GM18868 (cell line): ENCODE data around the gene PSMD2.
A peak's percentile ranks its signal among the peaks of the same experiment; 100 is the strongest.
"Not testable (repeated sequence)": the region's sequence is repeated elsewhere in the genome, so short reads cannot be mapped to it uniquely, and the experiment has no call there.

Experiments used
- ATAC-seq: cut with Tn5 transposase; IDR thresholded peaks from one replicate; pipeline ENCODE4 v1.9.1; 2021; ENCODE audit warnings: mild to moderate bottlenecking, moderate library complexity; ENCODE audit not compliant: unreplicated experiment

The PSMD2 gene

DNA sequence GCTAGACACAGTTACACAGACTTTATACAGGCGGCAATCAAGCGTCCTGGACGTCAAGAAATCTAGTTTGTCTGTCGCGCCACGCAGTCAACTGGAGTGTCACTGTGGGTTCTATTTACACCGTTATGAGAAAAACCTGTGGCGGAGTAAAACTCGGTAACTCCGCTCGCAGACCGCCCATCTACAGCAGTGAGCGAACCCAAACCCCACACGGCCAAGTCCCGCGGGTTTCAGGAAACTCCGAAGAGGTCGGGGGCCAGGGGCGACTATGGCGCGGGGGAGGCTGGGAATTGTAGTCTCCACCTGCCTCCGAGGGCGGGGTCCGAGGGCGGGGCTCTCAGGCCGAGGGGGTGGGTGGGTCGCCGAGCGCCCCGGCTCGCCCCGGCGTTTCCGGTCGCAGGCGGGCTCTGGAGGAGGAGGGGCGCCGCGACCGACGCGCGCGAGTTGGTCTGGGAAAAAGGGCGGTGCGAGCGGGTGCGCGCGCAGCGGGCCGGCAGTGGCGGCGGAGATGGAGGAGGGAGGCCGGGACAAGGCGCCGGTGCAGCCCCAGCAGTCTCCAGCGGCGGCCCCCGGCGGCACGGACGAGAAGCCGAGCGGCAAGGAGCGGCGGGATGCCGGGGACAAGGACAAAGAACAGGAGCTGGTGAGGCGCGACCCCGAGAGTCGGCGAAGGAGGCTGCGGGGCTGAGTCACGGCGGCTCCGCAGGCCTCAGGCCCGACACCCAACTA, at the start of gene PSMD2:
Gene PSMD2, plus strand, starts transcription at position 483 of the 729 bp plus-strand sequence. Its CDS starts 26 bp downstream, at position 509.
- ATAC-seq = peak; percentile 92

GRCh38 chr3:184249412-184250166, 49.5 kb upstream of the PSMD2 start, which contains the start of gene EEF1AKMT4:
Gene EEF1AKMT4 (plus strand): TSS chr3:184249672. CDS start chr3:184249695, 23 bp downstream.
- ATAC-seq = peak; percentile 89

DNA sequence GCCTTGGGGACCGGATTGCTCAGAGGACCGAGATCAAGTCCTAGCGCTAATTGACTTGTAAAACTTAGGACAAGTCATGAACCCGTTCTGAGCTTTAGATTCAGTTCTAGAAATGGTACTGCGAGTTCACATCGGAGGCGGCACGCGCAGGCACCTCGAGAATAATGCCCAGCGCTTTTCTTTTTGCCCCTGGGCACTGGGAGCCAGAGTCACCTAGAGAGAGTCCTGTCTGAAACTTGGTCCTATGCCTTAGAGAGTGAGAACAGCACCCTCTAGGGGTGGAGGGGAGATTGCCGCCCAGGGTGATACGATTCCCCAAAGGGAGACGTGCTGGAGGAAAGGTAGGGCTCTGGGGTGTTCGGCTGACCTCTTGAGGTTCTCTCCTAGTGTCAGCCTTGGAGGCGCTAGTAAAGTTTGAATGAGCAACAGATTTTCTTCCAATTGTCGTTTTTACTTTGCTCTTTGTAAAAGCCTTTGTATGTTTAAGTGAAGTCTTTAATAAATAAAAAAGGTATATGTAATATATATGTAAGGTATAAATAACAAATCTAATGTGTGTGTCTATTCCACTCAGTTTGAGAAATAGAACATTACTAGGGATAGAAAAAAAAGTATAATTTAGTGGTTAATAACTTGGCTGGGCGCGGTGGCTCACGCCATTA, 48.7 kb upstream of the PSMD2 start:
- peak; percentile 76 for ATAC-seq

GRCh38 chr3:184255291-184256039, 43.6 kb upstream of the PSMD2 start:
- no peak for ATAC-seq

DNA sequence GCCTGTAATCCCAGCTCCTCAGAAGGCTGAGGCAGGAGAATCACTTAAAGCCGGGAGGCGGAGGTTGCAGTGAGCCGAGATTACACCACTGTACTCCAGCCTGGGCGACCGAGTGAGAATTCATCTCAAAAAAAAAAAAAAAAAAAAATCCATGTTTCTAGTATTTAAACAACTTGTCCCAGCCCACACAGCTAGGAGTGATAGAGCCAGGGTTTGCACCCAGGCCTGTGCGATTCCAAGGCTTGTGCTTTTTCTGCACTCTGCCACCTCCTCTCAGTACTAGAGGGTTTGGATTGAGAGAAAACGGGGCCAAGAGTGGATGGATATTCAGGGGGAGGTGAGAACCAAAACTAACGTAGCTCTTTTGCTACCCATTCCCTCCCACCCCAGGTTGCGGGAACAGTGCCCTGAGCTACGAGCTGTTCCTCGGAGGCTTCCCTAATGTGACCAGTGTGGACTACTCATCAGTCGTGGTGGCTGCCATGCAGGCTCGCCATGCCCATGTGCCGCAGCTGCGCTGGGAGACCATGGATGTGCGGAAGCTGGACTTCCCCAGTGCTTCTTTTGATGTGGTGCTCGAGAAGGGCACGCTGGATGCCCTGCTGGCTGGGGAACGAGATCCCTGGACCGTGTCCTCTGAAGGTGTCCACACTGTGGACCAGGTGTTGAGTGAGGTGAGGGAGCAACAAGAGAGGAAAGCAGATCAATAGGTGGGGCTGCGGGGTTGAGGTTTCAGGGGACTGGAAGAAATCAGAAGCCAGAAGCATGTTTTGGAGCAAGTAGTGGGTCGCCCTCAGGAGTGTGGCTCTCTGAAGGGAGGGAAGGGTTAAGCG, 41.7 kb upstream of the PSMD2 start:
- ATAC-seq = no peak

GRCh38 chr3:184258926-184259325, 40.1 kb upstream of the PSMD2 start:
- ATAC-seq = no peak

- ATAC-seq = no peak
Measured at GRCh38 chr3:184259396-184259877, 39.6 kb upstream of the PSMD2 start.

DNA sequence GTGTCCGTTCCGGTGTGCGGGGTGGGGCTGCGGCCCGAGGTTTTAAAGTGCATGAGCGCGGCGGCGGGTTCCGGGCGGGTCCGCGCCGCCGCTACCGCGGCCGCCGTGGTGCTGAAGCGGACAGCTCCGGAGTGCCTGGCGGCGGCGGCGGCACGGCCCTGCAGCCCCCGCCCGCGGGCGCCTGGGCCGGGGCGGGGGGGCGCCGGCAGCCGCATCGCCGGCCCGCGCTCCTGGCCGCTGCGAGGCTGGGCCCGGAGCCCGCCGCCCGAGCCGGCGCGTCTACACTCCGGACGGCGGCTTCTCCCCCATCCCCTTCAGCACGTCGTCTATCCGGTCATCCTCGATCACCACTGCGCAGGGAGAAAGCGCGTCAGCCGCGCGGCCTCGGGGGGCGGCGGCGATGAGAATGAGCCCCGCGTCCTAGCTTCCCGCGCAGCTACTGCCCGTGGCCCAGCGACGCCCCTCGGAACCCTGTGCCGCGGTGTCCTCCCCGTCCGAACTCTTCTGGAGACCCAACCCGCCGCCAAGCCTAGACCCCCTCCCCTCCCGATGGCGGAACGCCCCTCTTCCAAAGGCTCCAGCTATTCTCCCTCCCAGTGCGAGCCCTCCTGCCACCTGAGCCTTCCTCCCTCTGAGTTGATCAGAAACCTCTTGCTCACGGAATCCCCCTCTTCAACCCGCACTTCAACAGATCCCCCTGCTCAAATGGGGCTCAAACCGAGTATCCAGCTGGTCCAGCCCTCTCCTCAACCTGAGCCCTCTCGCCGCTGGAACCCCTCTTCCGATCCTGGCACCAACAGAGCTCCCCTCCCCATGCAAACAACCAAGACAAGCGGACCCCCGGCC, 38.9 kb upstream of the PSMD2 start:
- ATAC-seq = no peak

- ATAC-seq = no peak
Measured at GRCh38 chr3:184260724-184261269, 38.2 kb upstream of the PSMD2 start.

DNA sequence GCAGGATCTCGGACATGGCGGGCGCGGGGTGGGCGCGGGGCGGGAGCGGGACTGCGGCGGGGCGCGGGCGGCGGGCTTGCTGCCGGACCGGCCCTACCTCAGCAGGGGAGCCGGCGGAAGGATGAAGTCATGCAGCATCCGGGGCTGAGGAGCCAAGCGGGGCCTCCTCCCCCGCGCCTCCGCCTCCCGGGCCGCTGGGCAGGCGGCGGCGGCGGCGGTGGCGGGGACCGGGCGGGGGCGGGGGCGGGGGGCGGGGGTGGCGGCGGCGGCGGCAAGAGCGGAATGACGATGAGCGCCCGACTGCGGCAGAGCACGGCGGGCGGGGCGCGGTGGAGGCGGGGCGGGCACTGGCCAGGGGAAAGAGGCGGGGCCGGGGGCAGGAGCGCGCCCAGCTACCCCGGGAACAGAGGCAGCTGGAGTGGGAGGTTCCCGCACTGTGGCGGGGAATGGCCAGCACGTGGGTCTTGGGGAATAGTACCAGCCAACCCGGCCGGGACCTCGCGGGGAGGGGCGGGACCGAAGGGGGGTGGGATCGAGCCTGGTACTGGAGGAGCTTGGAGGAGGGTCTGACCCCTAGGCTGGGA, 37.7 kb upstream of the PSMD2 start, which contains the start of gene CAMK2N2:
Gene CAMK2N2, minus strand, starts transcription at position 284 of the 584 bp plus-strand sequence. Its CDS starts 268 bp downstream, at position 16.
- no peak for ATAC-seq

DNA sequence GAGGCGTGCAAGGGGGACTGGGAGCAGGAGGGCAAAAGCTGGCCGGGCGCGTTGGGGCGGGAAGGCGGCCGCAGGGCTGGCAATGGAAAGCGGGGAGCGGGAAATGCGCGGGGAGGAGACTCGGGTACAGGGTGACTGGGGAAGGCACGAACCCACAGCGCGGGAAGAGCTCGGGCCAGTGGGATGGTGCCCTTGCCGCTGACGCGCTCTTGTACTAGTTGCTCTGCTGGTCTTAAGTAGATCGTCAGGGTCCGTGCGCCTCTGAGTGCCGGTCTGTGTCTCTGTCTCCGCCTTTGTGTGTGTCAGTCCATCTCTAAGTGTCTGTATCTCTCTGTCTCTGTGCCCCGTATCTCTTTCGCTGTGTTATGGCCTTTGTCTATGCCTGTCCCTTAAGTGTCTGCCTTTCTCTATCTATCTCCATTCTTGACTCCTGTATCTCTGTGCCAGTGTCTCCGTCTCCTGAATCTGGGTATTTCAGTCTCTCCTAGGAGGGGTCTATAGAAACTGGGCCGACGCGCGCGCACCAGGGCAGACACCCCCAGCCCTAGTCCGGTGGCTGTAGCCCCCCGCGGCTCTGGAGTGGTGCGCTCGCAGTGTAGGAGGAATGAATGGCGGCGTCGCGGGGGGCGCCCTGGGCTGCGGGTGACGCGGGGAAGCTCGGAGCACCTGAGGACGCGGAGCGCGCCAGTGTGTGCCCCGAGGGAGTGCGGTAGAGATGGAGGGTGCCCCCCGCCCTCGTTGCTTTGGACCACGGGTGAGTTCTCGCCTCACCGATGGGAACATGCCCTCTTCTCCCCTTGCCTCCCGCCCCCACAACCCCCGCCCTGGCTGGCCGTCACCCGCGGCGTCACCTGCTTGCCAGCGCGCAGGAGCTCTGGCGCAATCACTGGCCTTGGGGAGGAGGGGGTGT, 36.9 kb upstream of the PSMD2 start:
- ATAC-seq = no peak

DNA sequence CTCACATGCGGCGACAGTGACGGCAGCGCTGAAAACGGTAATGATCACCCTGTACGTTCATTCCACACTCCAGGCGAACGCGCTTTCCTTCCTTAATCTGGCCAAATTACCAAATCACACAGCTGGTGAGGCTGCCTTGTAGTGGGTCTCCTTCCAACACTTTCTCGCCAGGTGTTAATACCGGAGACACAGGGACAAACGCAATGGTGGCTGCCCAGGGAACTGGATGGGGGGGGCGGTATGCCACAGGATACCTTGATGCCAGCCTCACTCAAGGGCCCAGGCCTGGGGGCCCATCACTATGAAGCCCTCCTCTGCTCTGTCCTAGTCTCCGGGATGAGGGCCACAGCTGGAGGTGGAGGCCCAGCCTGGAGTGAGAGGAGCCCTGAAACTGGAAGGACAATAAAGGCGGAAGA, 36.3 kb upstream of the PSMD2 start:
- ATAC-seq = no peak

DNA sequence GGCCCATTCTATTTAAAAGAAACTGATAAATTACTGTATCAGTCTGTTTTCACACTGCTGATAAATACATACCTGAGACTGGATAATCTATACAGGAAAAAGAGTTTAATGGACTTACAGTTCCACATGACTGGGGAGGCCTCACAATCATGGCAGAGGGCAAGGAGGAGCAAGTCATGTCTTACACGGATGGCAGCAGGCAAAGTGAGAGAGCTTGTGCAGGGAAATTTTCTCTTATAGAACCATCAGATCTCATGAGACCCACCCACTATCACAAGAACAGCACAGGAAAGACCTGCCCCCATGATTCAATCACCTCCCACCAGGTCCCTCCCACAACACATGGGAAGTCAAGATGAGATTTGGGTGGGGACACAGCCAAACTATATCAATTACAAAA, 31.8 kb upstream of the PSMD2 start:
- not testable (repeated sequence) for ATAC-seq

DNA sequence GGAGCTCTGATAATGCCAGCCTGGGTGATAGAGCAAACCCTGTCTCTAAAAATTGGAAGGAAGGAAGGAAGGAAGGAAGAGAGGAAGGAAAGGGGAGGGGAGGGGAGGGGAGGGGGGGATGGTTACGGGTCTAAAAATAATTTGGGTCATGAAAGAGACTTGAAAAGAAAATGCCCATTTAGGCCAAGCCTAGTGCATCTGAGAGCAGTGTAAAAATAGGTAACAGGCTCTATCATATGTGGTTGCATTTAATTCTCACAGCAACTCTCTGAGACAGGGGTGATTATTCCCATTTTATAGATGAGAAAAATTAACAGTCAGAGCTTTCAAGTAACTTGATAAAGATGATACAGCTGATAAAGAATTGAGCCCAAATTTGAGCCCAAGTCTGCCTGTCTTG, 26.8 kb upstream of the PSMD2 start:
- ATAC-seq = no peak

GRCh38 chr3:184275381-184275701, 23.7 kb upstream of the PSMD2 start:
- ATAC-seq = no peak

- ATAC-seq = no peak
Measured at GRCh38 chr3:184275961-184276910, 22.8 kb upstream of the PSMD2 start, which contains the start of gene ECE2. Gene ECE2 (plus strand): TSS chr3:184276022. CDS start chr3:184276154, 132 bp downstream.
